DOHH2 (cell line): ENCODE results near the gene N4BP2L2.

ENCODE experiments used
- EZH2phosphoT487 ChIP-seq: fragments of 200-600 bp; sonication (generic); IDR thresholded peaks from 2 replicates; pipeline ENCODE4 v1.6.1; 2017; ENCODE audit warnings: borderline replicate concordance, mild to moderate bottlenecking, antibody characterized with exemption, low read length, moderate library complexity, mixed read lengths
- TF ChIP-seq, protein P1 (sequence below): fragments of 200-600 bp; sonication (generic); IDR thresholded peaks from one replicate; pipeline ENCODE4 v1.5.1; 2014; ENCODE audit warnings: antibody characterized with exemption, mild to moderate bottlenecking, low read depth, low read length; ENCODE audit not compliant: poor library complexity, severe bottlenecking

DNA sequence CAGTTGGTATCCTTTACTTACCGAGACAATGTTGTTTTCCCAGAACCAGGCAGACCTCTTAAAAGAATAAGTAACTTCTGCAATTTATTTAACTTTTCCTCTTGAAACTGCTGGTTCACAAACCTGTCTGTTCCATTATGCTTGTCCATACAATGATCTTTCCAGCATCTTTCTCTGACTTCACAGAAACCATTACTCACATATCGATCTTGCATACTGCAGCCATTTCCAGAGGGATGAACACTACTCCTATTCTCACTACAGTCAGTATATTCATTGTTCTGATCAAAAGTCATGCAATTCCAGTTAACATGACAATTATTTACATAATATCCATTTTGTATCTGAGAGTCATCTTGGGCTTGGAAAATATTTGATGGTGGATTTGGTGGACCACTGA, 2.8 kb downstream of the N4BP2L2 start:
- TF ChIP-seq, protein P1, sequence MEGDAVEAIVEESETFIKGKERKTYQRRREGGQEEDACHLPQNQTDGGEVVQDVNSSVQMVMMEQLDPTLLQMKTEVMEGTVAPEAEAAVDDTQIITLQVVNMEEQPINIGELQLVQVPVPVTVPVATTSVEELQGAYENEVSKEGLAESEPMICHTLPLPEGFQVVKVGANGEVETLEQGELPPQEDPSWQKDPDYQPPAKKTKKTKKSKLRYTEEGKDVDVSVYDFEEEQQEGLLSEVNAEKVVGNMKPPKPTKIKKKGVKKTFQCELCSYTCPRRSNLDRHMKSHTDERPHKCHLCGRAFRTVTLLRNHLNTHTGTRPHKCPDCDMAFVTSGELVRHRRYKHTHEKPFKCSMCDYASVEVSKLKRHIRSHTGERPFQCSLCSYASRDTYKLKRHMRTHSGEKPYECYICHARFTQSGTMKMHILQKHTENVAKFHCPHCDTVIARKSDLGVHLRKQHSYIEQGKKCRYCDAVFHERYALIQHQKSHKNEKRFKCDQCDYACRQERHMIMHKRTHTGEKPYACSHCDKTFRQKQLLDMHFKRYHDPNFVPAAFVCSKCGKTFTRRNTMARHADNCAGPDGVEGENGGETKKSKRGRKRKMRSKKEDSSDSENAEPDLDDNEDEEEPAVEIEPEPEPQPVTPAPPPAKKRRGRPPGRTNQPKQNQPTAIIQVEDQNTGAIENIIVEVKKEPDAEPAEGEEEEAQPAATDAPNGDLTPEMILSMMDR = no peak
- no peak for TF ChIP-seq EZH2phosphoT487
